Measurements from ENCODE around the gene IL19.

DNA sequence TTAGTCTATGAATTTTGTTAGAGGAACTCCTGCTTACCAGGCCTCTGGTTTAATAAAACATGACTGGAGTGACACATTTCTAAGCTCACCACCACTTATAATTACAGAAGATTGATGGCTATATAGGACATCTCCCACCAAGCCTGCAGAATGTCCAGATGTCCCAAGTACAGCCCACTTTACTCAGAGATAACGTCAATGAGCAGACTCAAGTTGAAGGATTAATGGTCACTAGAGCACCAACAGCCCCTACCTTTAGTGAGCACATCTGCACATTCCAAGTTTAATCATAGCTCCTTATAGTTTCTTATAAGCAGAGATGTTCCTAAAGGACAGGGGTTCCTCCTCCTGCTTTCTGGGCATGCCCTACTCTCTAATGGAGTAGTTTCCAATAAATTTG lies 57.5 kb downstream of the IL19 start:
- TF ChIP-seq, protein P1, sequence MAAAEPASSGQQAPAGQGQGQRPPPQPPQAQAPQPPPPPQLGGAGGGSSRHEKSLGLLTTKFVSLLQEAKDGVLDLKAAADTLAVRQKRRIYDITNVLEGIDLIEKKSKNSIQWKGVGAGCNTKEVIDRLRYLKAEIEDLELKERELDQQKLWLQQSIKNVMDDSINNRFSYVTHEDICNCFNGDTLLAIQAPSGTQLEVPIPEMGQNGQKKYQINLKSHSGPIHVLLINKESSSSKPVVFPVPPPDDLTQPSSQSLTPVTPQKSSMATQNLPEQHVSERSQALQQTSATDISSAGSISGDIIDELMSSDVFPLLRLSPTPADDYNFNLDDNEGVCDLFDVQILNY (CRISPR knock-in tag; IDR thresholded peaks at IDR 0.05) = no peak
- TF ChIP-seq, protein P2, sequence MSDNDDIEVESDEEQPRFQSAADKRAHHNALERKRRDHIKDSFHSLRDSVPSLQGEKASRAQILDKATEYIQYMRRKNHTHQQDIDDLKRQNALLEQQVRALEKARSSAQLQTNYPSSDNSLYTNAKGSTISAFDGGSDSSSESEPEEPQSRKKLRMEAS (CRISPR knock-in tag; IDR thresholded peaks at IDR 0.05) = no peak
- no peak for TF ChIP-seq ATF2 (CRISPR knock-in tag; IDR thresholded peaks at IDR 0.05; ENCODE audit: borderline replicate concordance, low read depth)
- no peak for TF ChIP-seq E2F4 (CRISPR knock-in tag; IDR thresholded peaks at IDR 0.05; ENCODE audit: borderline replicate concordance, low read depth)
- TF ChIP-seq ZNF423 (CRISPR knock-in tag; IDR thresholded peaks at IDR 0.05) = no peak
- TF ChIP-seq CTCF (IDR thresholded peaks at IDR 0.05) = no peak
- TF ChIP-seq SMAD3 (CRISPR knock-in tag; IDR thresholded peaks at IDR 0.05; ENCODE audit: borderline replicate concordance) = no peak
- TF ChIP-seq ZNF232 (CRISPR knock-in tag; IDR thresholded peaks at IDR 0.05) = no peak
- no peak for TF ChIP-seq ZNF138 (CRISPR knock-in tag; conservative IDR thresholded peaks at IDR 0.05)
- no peak for TF ChIP-seq MXD4 (CRISPR knock-in tag; IDR thresholded peaks at IDR 0.05; ENCODE audit: borderline replicate concordance)
- TF ChIP-seq ESRRA (CRISPR knock-in tag; IDR thresholded peaks at IDR 0.05; ENCODE audit: borderline replicate concordance) = no peak
- TF ChIP-seq JUN (CRISPR knock-in tag; IDR thresholded peaks at IDR 0.05) = no peak
- no peak for TF ChIP-seq STAT6 (CRISPR knock-in tag; conservative IDR thresholded peaks at IDR 0.05; ENCODE audit: low read depth)

All from WTC11 (cell line).